Measurements from ENCODE around the gene UMOD. TPM values are rescaled to one million over a fixed set of nuclear protein-coding genes. Genes with fewer than 3 reads are reported as not detected.

UMOD gene
- polyA plus RNA-seq, 4 donors = 2.8 to 325 (median 197) TPM

- no peak for DNase-seq (ENCODE audit: low read depth in 4 of 4, low spot score in 3 of 4)
Measured at GRCh38 chr16:20369452-20370054, 17.0 kb upstream of the UMOD start.

- no peak for DNase-seq (ENCODE audit: low read depth in 4 of 4, low spot score in 3 of 4)
Measured at GRCh38 chr16:20364051-20364450, 11.5 kb upstream of the UMOD start.

GRCh38 chr16:20363191-20363590, 10.7 kb upstream of the UMOD start:
- no peak for DNase-seq (ENCODE audit: low read depth in 4 of 4, low spot score in 3 of 4)

DNA sequence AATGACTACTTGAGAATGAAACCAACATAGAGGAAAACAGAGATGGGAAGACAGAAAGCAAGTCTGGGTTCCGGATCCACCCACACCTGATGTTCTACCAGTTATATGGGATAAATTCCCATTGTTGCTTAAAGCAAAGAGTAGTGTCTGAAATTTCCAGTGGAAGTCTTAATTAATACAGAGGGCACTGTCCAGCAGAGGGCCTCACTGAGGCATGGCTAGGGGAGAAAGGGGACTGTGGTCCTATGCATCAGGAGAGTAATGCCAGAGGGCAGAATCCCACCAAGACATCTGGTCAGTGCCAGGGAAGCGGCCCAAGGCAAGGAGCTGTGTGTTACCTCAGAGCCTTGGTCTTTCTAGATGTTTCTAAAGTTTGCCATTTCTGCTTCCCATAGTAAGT, 7.5 kb upstream of the UMOD start:
- no peak for DNase-seq (ENCODE audit: low read depth in 4 of 4, low spot score in 3 of 4)

- no peak for DNase-seq (ENCODE audit: low read depth in 4 of 4, low spot score in 3 of 4)
Measured at GRCh38 chr16:20355114-20355782, 2.7 kb upstream of the UMOD start.

DNA sequence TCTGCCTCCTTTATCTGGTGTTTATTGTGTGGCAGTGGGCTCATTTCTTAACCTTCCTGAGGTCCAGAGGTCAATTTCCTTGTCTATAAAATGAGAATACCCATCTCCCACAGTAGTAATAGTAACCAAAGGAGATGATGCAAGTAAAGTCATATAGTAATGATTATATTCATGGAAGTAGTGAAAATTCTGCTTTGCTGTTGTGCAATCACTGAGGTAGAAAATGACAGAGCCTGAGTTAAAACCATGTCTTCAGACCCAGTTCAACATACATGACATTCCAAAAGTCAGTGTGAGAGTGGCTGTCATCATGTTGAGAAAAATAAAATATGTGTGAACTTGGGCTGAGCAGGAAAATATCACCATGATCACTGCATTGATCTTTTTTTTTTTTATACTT, 864 bp upstream of the UMOD start:
- DNase-seq (ENCODE audit: low read depth in 4 of 4, low spot score in 3 of 4) = no peak

- DNase-seq (ENCODE audit: low read depth in 4 of 4, low spot score in 3 of 4) = no peak
Measured at GRCh38 chr16:20349615-20350014, 2.9 kb downstream of the UMOD start.

GRCh38 chr16:20348365-20349185, 3.9 kb downstream of the UMOD start:
- no peak for DNase-seq (ENCODE audit: low read depth in 4 of 4, low spot score in 3 of 4)

DNA sequence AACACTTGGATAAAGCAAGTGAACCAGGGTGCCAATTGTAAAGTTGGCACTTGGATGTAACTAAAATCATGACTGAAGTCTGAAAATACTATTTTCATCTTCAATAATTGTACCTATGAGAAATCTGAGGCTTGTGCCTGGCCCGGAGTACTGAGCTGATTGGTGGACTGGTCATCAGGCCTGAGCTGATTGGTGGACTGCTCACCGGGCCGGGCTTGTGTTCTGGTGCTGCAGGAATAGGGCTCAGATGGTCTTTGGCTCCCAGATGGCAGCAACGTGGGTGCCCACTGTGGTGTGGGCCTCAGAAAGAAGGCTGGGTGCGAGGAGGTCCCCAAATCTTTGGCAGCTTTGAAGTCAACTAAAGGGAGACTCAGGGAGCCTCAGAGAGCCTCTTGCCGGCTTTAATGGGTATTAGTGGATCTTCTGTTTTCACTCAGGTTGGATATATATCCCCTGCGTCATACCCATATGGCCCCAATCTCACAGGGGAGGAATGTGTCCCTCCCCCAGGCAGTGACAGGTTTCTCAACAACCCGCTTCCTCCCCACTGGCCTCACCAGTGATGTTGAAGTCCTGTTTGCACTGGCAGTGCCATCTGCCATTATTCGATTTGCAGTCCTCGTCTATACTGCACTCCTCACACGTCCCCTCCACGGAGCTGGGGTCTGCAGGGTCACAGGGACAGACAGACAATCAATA, 4.7 kb downstream of the UMOD start:
- DNase-seq (ENCODE audit: low read depth in 4 of 4, low spot score in 3 of 4) = no peak

GRCh38 chr16:20344611-20345010, 7.9 kb downstream of the UMOD start:
- DNase-seq (ENCODE audit: low read depth in 4 of 4, low spot score in 3 of 4) = no peak

GRCh38 chr16:20339744-20340143, 12.8 kb downstream of the UMOD start:
- DNase-seq (ENCODE audit: low read depth in 4 of 4, low spot score in 3 of 4) = no peak

DNA sequence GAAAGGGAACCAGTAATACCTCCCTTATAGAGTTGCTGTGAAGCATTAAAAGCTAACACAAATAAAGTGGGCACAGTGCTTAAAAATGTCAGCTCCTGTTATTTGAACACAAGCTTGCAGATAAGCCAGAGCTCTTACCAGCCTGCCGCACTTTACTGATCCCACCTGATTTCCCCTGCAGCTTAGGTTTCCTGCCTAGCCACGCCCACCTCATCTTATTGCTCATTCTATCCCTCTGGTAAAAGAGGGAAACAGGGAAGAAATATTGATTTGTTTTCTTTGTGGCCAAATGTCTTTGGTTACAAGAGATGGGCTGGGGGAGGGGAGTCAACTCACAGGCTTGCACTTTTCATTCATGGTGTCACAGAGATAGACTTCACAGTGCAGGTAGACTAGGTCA, 15.6 kb downstream of the UMOD start:
- no peak for DNase-seq (ENCODE audit: low read depth in 4 of 4, low spot score in 3 of 4)

DNA sequence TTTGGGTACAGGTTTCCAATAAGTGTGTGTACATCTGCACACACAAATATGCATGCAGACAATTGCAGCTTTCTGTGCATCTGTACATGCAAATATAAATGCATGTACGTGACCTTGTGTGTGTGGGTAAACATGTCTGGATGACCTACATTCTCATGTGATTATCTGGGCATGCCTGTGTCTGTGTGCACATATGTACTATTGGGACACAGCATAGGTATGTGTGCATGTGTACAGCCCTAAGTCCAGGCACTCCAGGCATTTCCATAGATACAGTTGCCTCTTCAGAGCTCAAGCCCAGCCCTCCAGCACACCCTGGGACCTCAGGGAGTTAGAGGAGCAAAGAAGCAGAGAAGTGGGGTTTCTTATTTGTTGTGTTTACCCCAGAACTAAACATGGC, 18.1 kb downstream of the UMOD start:
- no peak for DNase-seq (ENCODE audit: low read depth in 4 of 4, low spot score in 3 of 4)

DNA sequence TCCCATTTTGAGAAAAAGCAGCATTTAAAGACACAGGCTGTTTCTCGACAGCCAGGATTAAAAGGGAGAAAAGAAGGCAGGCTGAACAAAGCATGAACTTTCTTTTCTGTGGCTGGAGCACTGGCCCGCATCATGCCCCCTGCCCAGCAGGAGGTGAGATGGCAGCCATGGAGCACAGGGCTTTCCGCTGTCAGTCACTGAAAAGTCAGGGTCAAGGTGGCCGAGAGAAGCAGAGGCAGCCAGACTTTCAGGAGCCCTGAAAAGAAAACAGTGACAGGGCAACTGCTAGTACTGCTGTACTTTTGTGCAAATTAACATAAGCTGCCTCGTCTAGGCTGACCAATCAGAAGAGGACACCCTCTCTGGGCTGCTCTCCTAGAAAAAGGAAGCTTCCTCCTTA, 19.4 kb downstream of the UMOD start:
- DNase-seq (ENCODE audit: low read depth in 4 of 4, low spot score in 3 of 4) = no peak

- DNase-seq (ENCODE audit: low read depth in 4 of 4, low spot score in 3 of 4) = no peak
Measured at GRCh38 chr16:20332411-20332810, 20.1 kb downstream of the UMOD start.

DNA sequence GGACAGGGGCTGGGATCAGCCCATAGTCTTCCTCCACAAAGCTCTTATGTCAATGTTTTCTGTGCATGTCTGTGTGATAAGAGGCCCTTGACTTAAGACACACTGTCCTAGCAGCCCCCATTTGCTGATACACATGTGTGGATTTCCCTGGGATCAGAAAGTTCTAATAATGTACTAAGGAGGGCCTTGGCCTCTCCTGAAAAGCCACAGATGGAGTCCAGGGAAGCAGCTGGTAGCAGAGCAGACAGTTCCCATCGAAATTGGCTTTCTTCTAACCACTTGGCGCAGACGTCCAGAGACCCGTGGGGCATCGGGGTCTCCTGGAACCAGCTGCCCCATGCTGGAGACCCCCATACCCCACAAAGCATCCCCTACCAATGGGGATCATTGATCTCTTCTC, 20.9 kb downstream of the UMOD start:
- no peak for DNase-seq (ENCODE audit: low read depth in 4 of 4, low spot score in 3 of 4)

- no peak for DNase-seq (ENCODE audit: low read depth in 4 of 4, low spot score in 3 of 4)
Measured at GRCh38 chr16:20329392-20330138, 22.9 kb downstream of the UMOD start.

DNA sequence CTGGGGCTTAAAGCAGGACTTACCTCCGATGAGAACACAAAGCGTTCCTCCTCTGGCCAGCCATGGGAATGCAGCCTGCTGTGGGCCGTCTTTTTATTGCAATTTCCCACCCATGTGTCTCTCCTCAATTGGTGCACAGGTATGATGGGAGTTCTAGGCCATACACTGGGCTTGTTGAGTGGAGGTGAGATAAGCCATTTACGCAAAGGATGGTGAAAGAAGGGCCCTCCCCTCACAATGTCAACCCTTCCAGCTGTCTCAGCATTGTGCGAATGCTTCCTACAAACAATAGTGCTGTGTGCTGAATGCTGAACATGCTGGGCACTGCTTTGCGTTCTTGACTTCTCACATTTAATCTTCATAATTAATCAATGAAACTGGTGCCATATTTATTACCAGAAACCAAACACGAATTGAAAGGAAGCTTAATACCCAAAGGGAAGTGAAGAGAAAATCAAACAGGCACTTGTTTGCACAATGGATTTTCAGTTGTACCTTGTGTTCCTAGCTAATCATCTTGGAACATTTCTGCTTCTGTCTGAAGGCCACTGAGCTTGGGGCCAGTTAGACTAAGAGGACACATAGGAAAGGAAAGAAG, 25.0 kb downstream of the UMOD start, which contains the start of gene GP2:
GP2 (minus strand) TSS at position 70 of the 598 bp plus-strand sequence. CDS start 1,082 bp downstream, outside the sequence.
- no peak for DNase-seq (ENCODE audit: low read depth in 4 of 4, low spot score in 3 of 4)

- DNase-seq (ENCODE audit: low read depth in 4 of 4, low spot score in 3 of 4) = no peak
Measured at GRCh38 chr16:20326321-20326720, 26.2 kb downstream of the UMOD start.

DNA sequence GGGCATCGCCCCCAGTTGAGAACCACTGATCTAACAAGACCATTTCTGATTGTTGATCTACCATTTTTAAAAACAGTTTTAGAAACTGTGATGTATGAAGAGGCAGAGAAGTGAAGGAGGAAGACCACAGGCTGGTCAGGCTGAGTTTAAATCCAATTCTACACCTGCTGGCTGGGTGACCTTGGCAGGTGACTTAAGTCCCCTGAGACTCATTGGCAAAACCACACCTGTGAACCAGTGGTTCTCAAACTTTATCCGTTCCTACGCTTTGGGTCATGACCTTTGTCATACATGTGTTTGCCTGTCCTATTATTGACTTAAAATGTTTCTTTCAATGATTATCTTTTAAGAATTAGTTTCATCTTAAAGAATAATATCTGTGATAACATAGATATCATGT, 27.5 kb downstream of the UMOD start:
- no peak for DNase-seq (ENCODE audit: low read depth in 4 of 4, low spot score in 3 of 4)
